Right lobe of liver (tissue), 6 donors: ENCODE data around the gene KRI1. TPM values are rescaled to one million over a fixed set of nuclear protein-coding genes. Genes with fewer than 3 reads are reported as not detected.

Source experiments
- ATAC-seq, 4 donors: fragments of 200-7000 bp; cut with Tn5 transposase; one replicate each; pipeline ENCODE4 v1.9.1; 2020; ENCODE audit warnings: mild to moderate bottlenecking in 4 of 4, moderate library complexity in 4 of 4
- DNase-seq, 3 donors: peaks; one replicate each; pipeline ENCODE4 v3.0.0-alpha.2; 2020
- H3K27ac ChIP-seq, 3 donors: fragments of 200-600 bp; one replicate each; pipeline ENCODE4 v1.8.0; 2022
- H3K27me3 ChIP-seq, 2 donors: fragments of 200-600 bp; one replicate each; pipeline ENCODE4 v1.8.0; 2022
- H3K36me3 ChIP-seq, 4 donors: fragments of 200-600 bp; sonication (generic) in 1 of 4; one replicate each; pipeline versions ENCODE4 v1.5.1 to v1.8.0; 2017 to 2022; ENCODE audit warnings: control low read depth in 1 of 4
- H3K4me1 ChIP-seq, 4 donors: fragments of 200-600 bp; sonication (generic) in 1 of 4; one replicate each; pipeline versions ENCODE4 v1.5.1 to v1.8.0; 2017 to 2022; ENCODE audit warnings: control low read depth in 1 of 4
- H3K4me3 ChIP-seq, 3 donors: fragments of 200-600 bp; one replicate each; pipeline ENCODE4 v1.8.0; 2022
- H3K9me3 ChIP-seq, 4 donors: fragments of 200-600 bp; sonication (generic) in 1 of 4; one replicate each; pipeline versions ENCODE4 v1.5.1 to v1.8.0; 2017 to 2022; ENCODE audit warnings: control low read depth in 1 of 4
- CTCF ChIP-seq, 4 donors: fragments of 200-600 bp in 3 of 4; fragments of 450-650 bp in 1 of 4; IDR thresholded peaks; one replicate each; pipeline versions ENCODE4 v1.5.1 to v1.8.0; 2016 to 2022; ENCODE audit warnings: antibody characterized with exemption in 4 of 4, mild to moderate bottlenecking in 2 of 4
- POLR2A ChIP-seq: fragments of 450-650 bp; IDR thresholded peaks from one replicate; pipeline ENCODE4 v1.6.1; 2017; ENCODE audit warnings: antibody characterized with exemption, mild to moderate bottlenecking
- WGBS: methylation state at CpG from one replicate; pipeline ENCODE4 v1.1.6; 2018; ENCODE audit warnings: low coverage, low lambda C conversion rate; ENCODE audit not compliant: insufficient coverage; ENCODE audit errors: missing lambda C conversion rate; 5-methylcytosine and 5-hydroxymethylcytosine counted together
- intact Hi-C, 2 donors: fragments of 100-400 bp; cut with DNase I; formaldehyde crosslinking; loops; one replicate each; pipeline versions ENCODE4 v1.11.2 to v1.14.1; 2022
- total RNA-seq, 6 experiments: library from RNA; depleted of rRNA in 2 of 6; stranded (reverse); fragments of >200 nt in 2 of 6; fragmentation: NEBNext Ultra II Directional in 3 of 6; extraction: Animal tissue kit (Norgen Biotek cat#: 25700) in 3 of 6; gene quantifications; one replicate each; pipeline versions ENCODE4 v1.1.0 to v1.2.4, GENCODE V29; 2016 to 2023
- donor health status: DM: no; HTN: yes; CAD: no.
- donor health status: DM: no; HTN: no; CAD: no.
- donor health status: DM: no; HTN: no; CAD: no.
- donor health status: DM: no; HTN: yes; CAD: no.
- donor health status: DM: no; HTN: yes; CAD: no.

Gene KRI1
- total RNA-seq, 6 experiments from 2014 or later = 5.8 to 9.6 (median 8.5) TPM

DNA sequence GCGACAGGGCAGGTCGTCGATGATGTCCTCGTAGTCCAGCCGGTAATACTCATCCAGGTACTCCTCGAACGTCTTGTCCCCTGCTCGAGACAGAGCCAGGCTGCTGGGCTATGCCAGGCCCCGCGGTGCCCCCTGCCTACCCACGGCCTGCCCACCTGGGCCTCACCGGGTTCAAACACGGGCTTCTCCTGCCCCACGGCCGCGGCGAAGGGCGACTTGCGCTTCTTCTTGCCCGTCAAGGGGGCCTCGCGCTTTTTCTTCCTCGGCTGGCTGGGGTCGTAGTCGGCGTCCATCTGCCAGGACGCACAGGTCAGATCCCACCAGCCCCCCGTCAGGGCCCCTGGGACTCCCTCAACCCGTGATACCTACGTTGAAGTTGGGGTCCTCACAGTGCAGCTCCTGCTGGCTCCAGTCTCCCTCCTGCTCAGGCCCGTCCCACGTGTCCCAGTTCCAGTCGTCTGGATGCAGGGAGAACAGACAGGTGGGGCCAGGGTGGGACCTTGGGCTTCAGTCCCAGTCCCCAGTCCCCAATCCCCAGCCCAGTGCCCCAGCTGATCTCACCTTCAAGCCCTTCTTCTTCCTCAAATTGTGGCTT, 8.1 kb downstream of the KRI1 start:
- Histone ChIP-seq H3K27ac (no peak overlapping the region), H3K4me3 (no peak overlapping the region), H3K4me1 (no peaks in the 10 kb centered on the region), H3K36me3 (peaks cover 0 to 64% (median 21%) of the 10 kb centered on the region in 4 donors), H3K9me3 (no peaks in the 10 kb centered on the region), H3K27me3 (no peaks in the 10 kb centered on the region)
- DNase-seq (no peak), ATAC-seq (no peak)
- TF ChIP-seq POLR2A = no peak
- TF ChIP-seq CTCF (IDR thresholded peaks at IDR 0.05) = no peak
- WGBS = 99% methylated on average over 13 of the region's 33 CpGs
- intact Hi-C loops = no loop called here

- H3K9me3 ChIP-seq = no peaks in the 10 kb centered on the region
- WGBS = 45% methylated on average over 2 of the region's 7 CpGs
- H3K36me3 ChIP-seq = peaks cover 0 to 73% (median 25%) of the 10 kb centered on the region in 4 donors
- H3K4me1 ChIP-seq = no peaks in the 10 kb centered on the region
- no peak overlapping the region for H3K27ac ChIP-seq
- intact Hi-C loops = no loop called here
- H3K4me3 ChIP-seq = no peak overlapping the region
- no peaks in the 10 kb centered on the region for H3K27me3 ChIP-seq
- ATAC-seq = no peak
- TF ChIP-seq CTCF (IDR thresholded peaks at IDR 0.05) (no peak), POLR2A (no peak)
- no peak for DNase-seq
These were observed 10.2 kb downstream of the KRI1 start for GRCh38 chr19:10555610-10555973.

- no peaks in the 10 kb centered on the region for H3K27me3 ChIP-seq
- WGBS = 88% methylated on average over 23 of the region's 30 CpGs
- no peaks in the 10 kb centered on the region for H3K9me3 ChIP-seq
- ATAC-seq (no peak), DNase-seq (no peak)
- no peak overlapping the region for H3K4me3 ChIP-seq
- H3K27ac ChIP-seq = no peak overlapping the region
- H3K4me1 ChIP-seq = no peaks in the 10 kb centered on the region
- H3K36me3 ChIP-seq = peaks cover 0 to 71% (median 25%) of the 10 kb centered on the region in 4 donors
- TF ChIP-seq CTCF (IDR thresholded peaks at IDR 0.05) (no peak), POLR2A (no peak)
- intact Hi-C loops = no loop called here
These were observed 10.8 kb downstream of the KRI1 start for GRCh38 chr19:10554760-10555609.

GRCh38 chr19:10553943-10554381, 11.8 kb downstream of the KRI1 start:
- Histone ChIP-seq H3K27me3 (no peaks in the 10 kb centered on the region), H3K4me3 (no peak overlapping the region), H3K4me1 (no peaks in the 10 kb centered on the region), H3K36me3 (peaks cover 0 to 73% (median 22%) of the 10 kb centered on the region in 4 donors), H3K9me3 (no peaks in the 10 kb centered on the region), H3K27ac (no peak overlapping the region)
- intact Hi-C loops = no loop called here
- ATAC-seq (peak; percentile 17 to 58 (median 31)), DNase-seq (no peak)
- no peak for TF ChIP-seq POLR2A
- TF ChIP-seq CTCF (IDR thresholded peaks at IDR 0.05) = no peak
- 43% methylated on average over 2 of the region's 12 CpGs for WGBS
